ENCODE measurements around the gene SIK1. TPM values are rescaled to one million over a fixed set of nuclear protein-coding genes. Genes with fewer than 3 reads are reported as not detected.
"Not testable (repeated sequence)": the region's sequence is repeated elsewhere in the genome, so short reads cannot be mapped to it uniquely, and the experiment has no call there.

The SIK1 gene
- total RNA-seq, 1 donor from 2014 or later: 8.0 TPM

GRCh38 chr21:43442571-43442970 lies 15.6 kb upstream of the SIK1 start:
- DNase-seq; intact Hi-C loops (cut with micrococcal nuclease): not testable (repeated sequence)
- ATAC-seq: peak; percentile 43

GRCh38 chr21:43440835-43441727 lies 14.2 kb upstream of the SIK1 start:
- ATAC-seq: peak; percentile 60
- DNase-seq; intact Hi-C loops (cut with micrococcal nuclease): not testable (repeated sequence)

- DNase-seq; intact Hi-C loops (cut with micrococcal nuclease): not testable (repeated sequence)
- ATAC-seq: peak; percentile 58
Observed at GRCh38 chr21:43439316-43440075, 12.6 kb upstream of the SIK1 start.

GRCh38 chr21:43436272-43436671 lies 9.3 kb upstream of the SIK1 start:
- intact Hi-C loops (cut with micrococcal nuclease); ATAC-seq; DNase-seq: not testable (repeated sequence)

- intact Hi-C loops (cut with micrococcal nuclease); ATAC-seq; DNase-seq: not testable (repeated sequence)
Observed at GRCh38 chr21:43433340-43434136, 6.6 kb upstream of the SIK1 start.

GRCh38 chr21:43430830-43431416 lies 4.0 kb upstream of the SIK1 start:
- DNase-seq; ATAC-seq; intact Hi-C loops (cut with micrococcal nuclease): not testable (repeated sequence)

- DNase-seq; ATAC-seq; intact Hi-C loops (cut with micrococcal nuclease): not testable (repeated sequence)
Observed at GRCh38 chr21:43428964-43429363, 2.0 kb upstream of the SIK1 start.

- ATAC-seq: peak; percentile 94
- intact Hi-C loops (cut with micrococcal nuclease); DNase-seq: not testable (repeated sequence)
Observed at GRCh38 chr21:43427242-43427559, 270 bp upstream of the SIK1 start.

- DNase-seq; intact Hi-C loops (cut with micrococcal nuclease): not testable (repeated sequence)
- ATAC-seq: peak; percentile 3
Observed at GRCh38 chr21:43426004-43426403, 927 bp downstream of the SIK1 start.

GRCh38 chr21:43419475-43419874 lies 7.5 kb downstream of the SIK1 start:
- intact Hi-C loops (cut with micrococcal nuclease); DNase-seq; ATAC-seq: not testable (repeated sequence)

GRCh38 chr21:43414576-43414975 lies 12.4 kb downstream of the SIK1 start:
- ATAC-seq; intact Hi-C loops (cut with micrococcal nuclease); DNase-seq: not testable (repeated sequence)

- intact Hi-C loops (cut with micrococcal nuclease); ATAC-seq: not testable (repeated sequence)
- DNase-seq: peak; percentile 8
Observed at GRCh38 chr21:43412020-43412788, 14.7 kb downstream of the SIK1 start.

GRCh38 chr21:43410456-43411068 lies 16.4 kb downstream of the SIK1 start:
- ATAC-seq; intact Hi-C loops (cut with micrococcal nuclease): not testable (repeated sequence)

GRCh38 chr21:43407139-43407538 lies 19.8 kb downstream of the SIK1 start:
- DNase-seq; ATAC-seq; intact Hi-C loops (cut with micrococcal nuclease): not testable (repeated sequence)

More at GRCh38 chr21:43410456-43411068, 16.4 kb downstream of the SIK1 start:
- peak; percentile 3 for DNase-seq

GRCh38 chr21:43404450-43404849 lies 22.5 kb downstream of the SIK1 start:
- DNase-seq; intact Hi-C loops (cut with micrococcal nuclease); ATAC-seq: not testable (repeated sequence)

GRCh38 chr21:43403651-43404430 lies 23.1 kb downstream of the SIK1 start:
- ATAC-seq; intact Hi-C loops (cut with micrococcal nuclease); DNase-seq: not testable (repeated sequence)

- intact Hi-C loops (cut with micrococcal nuclease); DNase-seq; ATAC-seq: not testable (repeated sequence)
Observed at GRCh38 chr21:43401125-43401524, 25.8 kb downstream of the SIK1 start.
